ENCODE results near the gene RHOXF2.
"Not testable (repeated sequence)": the region's sequence is repeated elsewhere in the genome, so short reads cannot be mapped to it uniquely, and the experiment has no call there.

The RHOXF2 gene, protein sequence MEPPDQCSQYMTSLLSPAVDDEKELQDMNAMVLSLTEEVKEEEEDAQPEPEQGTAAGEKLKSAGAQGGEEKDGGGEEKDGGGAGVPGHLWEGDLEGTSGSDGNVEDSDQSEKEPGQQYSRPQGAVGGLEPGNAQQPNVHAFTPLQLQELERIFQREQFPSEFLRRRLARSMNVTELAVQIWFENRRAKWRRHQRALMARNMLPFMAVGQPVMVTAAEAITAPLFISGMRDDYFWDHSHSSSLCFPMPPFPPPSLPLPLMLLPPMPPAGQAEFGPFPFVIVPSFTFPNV

DNA sequence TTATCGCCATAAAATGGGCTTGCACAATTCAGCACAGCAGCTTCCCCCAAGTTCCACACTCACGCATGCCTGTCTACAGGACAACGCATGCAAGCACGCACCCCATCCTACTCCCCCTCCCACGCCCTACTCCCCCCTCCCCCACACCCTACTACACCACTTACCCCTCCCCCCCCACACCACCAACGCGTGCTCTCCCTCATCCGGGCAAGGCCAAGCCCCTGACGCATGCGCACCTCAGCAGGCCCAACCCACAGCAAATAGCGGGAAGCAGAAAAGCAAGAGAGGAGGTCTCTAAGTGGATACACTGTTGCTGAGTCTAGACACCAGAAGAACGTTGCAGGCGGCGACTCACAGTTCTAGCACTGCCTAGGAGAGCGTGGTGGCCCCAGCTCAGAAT, at the start of gene RHOXF2:
Gene RHOXF2 (plus strand): TSS at position 301 of the 400 bp plus-strand sequence. CDS start 138 bp downstream, outside the sequence.
- DNase-seq (ENCODE audit: low read depth): not testable (repeated sequence)

DNA sequence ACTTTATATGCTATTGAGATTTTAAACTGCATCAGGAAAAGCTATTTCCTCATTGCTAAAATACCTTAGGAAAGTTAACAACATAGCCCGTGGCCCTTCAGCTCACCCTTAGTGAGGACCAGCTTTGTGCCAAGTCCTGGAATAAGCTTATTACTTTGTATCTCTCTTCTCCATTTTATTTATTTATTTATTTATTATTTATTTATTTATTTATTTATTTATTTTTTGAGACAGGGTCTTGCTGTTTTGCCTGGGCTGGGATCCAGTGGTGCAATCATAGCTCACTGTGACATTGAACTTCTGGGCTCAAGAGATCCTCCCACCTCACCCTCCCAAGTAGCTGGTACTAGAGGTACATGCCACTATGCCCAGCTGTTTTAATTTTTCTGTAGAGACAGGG, 49.0 kb upstream of the RHOXF2 start:
- DNase-seq (ENCODE audit: low read depth): no peak

DNA sequence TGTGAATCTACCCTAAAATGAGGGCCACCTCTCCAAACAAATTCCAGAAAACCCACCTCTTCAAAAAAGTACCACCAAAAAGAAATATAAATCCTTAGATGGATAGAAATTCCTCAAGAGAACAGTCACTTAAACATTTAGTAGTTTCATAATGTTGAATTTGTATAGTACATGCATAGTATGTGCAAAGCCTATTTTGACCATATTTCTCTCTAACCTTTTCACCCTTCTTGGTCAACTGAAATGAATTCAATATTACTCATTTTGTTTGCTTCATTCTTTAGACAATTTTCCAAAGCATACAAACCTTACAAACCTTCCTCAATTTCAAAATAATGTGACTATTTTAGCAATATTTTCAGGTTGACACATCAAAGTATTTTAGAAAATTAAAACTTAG, 46.8 kb upstream of the RHOXF2 start:
- DNase-seq (ENCODE audit: low read depth): no peak

DNA sequence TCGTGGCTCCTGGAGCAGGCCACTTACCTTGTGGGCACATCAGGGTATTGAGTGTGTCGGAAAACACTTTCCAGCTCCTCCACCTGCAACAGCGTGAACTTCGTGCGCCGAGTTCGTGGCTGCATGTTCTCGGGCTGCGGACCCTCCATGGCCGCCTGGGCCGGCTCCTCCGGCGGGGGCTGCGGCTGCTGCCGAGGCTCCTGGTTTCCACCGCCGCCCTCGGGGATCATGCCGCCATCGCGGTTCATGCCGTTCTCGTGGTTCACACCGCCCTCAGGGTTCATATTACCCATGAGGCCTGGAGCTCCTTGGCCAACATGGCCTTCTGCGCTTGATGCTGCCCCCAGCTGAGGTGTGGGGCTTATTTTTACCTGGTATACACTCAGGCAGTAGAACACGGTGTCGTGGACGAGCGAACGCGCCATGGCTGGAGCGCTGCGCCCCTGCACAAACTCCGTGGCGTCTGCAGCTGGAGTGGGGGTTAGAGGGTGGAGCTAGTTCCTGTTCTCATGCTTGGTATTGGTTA, 42.9 kb upstream of the RHOXF2 start, which contains the start of gene RHOXF1:
Gene RHOXF1 (minus strand): TSS at position 476 of the 526 bp plus-strand sequence. CDS start 51 bp downstream, at position 425.
- no peak for DNase-seq (ENCODE audit: low read depth)

DNA sequence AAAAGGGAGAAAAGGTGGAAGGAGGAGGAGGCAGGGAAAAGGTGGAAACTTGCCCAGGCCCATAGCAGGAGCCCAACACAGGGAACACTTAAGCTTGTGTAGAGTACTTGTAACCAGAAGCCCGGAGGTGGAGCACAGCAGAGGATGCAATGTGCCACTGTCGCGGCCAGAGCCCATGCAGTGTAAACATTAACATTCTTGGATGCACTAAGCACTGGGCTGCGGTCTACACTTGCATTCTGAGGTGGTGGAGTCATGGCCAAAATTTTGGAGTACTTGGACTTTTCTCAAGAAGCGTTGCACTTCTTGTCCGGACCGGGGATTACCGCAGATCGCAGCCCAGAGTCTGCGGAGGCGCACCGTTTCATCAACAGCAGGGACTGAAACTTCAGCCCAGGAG, 38.2 kb upstream of the RHOXF2 start:
- no peak for DNase-seq (ENCODE audit: low read depth)

DNA sequence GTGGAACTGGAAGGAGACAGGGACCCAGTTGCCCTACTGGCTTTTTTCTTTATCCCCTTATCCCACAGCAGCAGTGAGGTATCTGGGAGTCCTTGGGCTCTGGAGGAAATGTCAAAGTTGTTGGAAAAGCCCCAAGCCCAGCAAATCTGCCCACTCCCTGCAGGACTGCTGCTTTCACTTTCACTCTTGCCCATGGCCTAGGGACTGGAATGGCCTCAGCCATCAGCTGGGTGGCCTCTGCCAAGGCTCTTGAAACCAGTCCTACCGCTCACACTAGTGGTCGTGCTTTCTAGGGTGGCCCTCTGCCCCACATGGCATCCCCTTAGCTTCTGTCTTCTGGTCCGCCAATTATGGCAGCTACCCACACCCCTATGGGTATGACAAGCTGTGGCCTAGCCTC, 33.0 kb upstream of the RHOXF2 start:
- DNase-seq (ENCODE audit: low read depth): no peak

DNA sequence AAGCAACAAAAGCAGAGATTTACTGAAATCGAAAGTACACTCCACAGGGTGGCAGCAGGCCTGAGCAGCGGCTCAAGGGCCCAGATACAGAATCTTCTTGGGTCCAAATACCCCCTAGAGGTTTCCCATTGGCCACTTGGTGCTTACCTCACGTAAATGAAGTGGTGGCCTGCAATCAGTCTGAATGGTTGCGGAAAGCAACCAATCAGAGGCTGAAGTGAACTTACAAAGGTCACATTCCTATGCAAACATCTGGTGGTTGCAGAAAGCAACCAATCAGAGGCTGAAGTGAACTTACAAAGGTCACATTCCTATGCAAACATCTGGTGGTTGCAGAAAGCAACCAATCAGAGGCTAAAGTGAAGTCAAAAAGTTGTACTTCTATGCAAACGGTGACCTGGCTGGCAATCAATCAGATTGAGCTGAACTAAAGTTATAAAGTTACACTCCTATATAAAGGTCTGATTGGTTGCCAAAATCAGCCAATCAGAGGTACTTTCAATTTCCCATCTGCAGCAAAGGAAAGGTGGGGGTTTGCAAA, 30.0 kb upstream of the RHOXF2 start:
- not testable (repeated sequence) for DNase-seq (ENCODE audit: low read depth)

DNA sequence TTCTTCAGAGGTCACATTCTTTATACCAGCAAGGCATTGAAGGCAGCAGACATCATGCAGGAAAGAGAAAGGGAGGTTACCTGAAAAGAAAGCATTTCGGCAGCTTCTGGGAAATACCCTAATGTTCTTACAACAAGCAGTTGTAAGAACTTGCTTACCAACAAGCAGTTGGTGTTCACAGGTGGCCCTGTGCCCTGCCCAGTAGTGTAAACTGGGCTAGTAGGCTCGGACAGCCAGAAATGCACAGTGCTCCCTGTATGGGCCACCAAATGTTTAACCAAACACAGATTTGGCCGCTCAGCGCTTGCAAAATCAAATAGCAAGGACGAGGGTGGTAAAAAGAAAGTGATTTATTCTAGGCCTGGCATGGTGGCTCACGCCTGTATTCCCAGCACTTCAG, 22.3 kb upstream of the RHOXF2 start:
- no peak for DNase-seq (ENCODE audit: low read depth)

DNA sequence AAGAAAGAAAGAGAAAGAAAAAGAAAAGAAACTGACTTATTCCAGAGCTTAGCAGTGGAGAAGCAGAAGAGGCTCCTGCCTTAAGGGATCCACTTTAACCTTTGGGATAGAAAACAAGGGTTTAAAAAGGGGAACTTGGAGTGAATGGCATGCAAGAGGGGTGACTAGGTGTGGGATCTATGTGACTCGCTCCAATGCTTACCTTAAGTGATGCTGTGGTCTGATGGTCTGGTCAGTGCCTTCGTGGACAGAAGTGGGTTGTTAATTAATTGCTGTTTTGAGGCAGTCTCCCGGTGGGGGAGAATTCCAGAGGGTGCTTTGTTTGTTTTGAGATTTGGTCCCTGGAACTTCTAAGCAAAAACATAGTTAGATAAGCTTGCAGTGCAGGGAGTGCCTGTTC, 21.6 kb upstream of the RHOXF2 start:
- DNase-seq (ENCODE audit: low read depth): no peak

DNA sequence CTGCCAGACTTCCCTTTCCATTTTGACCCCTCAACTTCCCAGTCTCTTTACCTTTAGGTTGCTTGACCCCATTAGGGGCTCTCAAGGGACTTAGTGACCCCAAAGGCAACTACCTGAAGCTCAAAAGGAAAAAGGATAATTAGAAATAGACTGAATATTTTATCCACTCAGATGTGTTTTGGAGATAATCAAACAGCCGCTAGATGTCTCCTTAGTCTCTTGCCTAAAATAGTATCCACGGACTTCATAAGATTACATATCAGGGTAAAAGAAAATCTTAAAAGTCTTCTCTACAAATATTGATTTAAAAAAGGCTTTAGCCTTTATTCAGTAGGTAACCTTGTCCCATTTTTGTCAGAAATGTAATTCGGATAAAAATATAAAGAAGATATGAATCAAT, 21.0 kb upstream of the RHOXF2 start:
- DNase-seq (ENCODE audit: low read depth): no peak

DNA sequence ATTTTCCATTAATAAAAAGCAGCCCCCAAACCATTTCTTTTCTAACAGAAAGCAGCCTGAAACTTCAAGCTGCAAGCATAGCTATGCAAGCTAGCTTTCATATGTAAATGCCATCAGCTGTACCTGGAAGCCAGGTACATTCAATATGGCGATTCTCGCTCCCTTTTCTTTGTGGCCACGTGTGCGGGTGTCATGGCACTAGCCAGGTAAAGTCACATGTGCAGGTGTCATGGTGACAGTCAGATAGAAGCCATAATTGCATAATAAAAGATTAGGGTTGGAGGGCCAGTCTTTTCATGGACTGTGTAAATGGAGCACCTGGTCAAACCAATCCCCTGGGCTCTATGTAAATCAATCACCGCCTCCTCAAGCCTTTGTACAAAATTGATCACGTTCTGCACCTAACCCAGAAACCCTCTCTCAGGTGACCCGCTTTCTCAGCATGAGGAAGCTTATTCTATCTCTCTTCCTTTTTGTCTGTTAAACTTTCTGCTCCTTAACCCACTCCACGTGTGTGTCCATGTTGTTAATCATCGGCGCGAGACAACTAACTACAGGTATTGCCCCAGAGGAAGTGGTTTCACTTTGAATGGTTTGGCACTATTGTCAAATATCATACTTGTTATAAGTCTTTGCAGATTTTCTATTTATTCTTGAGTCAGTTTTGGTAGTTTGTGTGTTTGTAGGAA, 18.0 kb upstream of the RHOXF2 start:
- DNase-seq (ENCODE audit: low read depth): no peak

DNA sequence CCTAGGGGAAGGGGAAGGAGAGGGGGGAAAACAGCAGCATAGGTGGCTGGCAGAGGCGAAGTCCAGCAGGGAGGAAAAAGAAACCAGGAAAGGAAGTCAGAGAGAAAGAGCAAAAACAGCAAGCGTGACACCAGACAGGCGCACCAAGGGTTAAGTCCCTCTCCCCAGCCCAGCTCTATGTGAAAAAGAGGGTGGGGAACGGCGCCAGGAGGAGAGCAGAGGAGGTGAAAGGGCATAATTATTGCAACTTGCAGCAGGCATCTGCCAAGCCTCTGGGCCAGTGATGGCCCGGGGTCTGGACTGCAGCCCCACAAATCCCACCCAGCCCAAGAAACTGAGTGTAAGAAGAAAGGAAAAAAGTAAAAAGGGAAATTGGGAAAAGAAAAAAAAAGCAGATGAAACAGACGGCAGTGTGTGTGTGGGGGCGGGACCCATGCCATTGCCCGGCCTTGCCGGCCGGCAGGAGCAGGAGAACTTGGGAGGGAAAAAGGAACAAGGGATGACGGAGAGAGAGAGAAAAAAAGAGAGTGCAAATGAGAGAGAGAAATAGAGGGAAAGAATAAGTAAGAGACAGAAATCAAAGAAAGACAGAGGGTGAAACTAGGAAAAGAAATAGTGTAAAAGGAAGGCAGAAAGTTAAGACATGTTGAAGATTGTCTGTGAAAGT, 14.1 kb upstream of the RHOXF2 start:
- no peak for DNase-seq (ENCODE audit: low read depth)

DNA sequence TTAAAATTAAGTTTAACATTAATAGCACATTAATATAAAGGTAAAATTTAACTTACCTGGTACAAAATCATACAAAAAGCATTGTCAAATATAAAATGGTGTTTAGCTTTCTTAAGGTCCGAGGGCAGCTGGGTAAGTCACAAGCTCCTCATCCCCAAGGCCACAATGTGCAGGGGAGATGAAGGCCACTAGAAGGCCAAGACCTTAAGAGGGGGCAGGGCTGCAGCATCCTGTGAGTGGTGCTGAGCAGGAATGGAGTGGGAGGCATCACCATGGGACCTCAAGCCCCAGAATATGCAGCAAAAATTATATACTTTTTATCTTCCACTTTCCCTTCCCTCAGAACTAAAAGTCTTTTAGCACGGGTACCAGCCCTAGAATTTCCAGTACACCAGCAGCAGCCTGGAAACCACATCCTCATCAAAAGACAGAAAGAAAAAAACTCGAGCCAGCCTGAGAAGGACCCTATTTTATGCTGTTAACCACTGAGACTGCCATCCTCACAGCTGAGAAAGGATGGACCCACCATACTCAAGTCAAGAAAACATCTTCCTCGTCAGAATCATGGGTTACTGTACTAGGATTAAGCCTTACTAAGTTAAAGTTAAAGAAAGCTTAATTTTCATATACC, 13.0 kb upstream of the RHOXF2 start:
- no peak for DNase-seq (ENCODE audit: low read depth)

DNA sequence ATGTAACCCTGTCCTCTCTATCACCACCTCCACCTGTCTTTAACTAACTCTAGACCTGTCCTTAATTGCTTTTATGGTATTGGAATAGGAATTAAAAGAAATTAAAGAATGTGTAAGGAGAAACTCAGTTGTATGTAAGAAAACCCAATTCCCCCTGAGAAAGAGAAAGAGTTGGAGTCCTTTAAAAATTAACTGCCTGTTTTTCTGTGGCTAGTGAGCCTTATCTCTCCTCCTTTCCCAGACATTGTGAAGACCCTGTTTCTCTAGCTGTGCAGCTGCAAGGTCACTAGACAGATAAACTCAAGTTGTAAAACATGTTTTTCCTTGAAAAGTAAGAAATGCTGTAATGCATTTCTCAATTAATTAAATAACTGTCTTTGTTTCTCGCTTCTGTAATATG, 12.1 kb upstream of the RHOXF2 start:
- not testable (repeated sequence) for DNase-seq (ENCODE audit: low read depth)

DNA sequence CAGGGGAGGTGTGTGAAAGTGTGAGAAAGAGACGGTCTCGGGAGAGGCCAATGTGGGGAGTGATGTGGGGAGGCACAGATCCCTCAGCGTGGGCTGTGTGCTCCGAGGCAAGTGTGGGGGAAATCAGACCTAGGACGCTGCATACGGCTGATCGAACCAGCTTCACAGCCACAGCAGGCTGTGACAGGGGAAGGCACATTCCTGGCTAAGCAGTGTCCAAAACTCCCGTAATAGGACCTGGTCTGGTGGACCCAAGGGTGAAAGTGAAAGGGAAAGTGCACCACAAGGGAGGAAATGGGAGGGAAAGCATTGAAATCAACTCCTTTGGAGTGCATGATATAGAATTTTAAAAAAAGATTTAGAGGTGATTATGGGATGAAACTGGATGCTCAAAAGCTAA, 10.9 kb upstream of the RHOXF2 start:
- DNase-seq (ENCODE audit: low read depth): no peak

DNA sequence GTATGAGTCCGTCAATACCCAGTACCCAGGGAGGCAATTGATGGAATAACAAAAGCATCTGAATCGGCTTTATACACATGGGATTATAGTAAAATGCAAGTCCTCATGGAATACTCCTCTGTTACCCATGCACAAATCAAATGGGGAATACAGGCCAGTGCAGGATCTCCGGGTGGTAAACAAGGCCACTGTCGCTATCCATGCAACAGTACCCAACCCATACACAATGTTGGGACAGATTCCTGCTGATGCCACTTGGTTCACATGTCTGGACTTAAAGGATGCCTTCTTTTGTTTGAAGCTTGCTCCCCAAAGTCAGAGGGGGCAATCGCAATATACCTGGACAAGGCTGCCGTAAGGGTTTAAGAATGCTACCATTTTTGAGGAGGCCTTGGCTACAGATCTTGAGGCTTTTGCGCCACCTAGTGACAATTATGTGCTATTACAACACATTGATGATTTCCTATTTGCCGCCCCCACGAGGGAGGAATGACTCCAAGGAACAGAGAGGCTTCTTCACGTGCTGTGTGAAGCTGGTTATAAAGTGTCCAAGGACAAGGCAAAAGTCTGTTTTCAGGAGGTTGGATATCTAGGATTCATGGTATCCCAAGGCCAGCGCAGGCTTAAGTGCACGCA, 8.2 kb upstream of the RHOXF2 start:
- DNase-seq (ENCODE audit: low read depth): not testable (repeated sequence)

DNA sequence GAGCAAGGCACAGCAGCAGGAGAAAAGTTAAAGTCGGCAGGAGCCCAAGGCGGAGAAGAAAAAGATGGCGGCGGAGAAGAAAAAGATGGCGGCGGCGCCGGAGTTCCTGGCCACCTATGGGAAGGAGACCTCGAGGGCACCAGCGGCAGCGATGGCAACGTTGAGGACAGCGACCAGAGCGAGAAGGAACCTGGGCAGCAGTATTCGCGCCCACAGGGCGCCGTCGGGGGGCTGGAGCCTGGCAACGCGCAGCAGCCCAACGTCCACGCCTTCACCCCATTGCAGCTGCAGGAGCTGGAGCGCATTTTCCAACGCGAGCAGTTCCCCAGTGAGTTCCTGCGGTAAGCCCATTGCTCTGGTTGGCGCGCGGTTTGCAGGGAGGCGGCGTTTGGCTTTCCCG, 673 bp downstream of the RHOXF2 start:
- DNase-seq (ENCODE audit: low read depth): not testable (repeated sequence)

DNA sequence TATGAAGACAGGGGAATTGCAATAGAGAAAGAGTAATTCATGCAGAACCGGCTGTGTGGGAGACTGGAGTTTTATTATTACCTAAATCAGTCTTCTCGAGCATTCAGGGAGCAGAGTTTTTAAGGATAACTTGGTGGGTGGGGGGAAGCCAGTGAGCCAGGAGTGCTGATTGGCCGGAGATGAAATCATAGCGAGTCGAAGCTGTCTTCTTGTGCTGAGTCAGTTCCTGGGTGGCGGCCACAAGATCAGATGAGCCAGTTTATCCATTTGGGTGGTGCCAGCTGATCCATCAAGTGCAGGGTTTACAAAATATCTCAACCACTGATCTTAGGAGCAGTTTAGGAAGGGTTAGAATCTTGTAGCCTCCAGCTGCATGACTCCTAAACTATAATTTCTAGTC, 34.8 kb downstream of the RHOXF2 start:
- DNase-seq (ENCODE audit: low read depth): not testable (repeated sequence)

DNA sequence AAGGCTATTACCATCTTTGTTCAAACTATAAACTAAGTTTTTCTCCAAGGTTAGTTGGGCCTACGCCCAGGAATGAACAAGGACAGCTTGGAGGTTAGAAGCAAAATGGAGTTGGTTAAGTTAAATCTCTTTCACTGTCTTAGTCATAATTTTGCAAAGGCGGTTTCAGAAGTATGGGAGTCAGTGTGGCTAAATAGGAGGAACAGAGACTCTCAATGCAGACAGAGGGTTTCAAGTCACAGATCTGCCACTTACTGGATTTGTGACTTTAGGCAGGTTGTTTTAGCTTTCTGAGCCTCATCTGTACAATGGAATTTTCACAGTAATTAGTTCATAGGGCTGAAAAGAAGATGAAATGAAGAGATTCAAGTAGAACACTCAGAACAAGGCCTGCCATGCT, 35.3 kb downstream of the RHOXF2 start:
- DNase-seq (ENCODE audit: low read depth): not testable (repeated sequence)

DNA sequence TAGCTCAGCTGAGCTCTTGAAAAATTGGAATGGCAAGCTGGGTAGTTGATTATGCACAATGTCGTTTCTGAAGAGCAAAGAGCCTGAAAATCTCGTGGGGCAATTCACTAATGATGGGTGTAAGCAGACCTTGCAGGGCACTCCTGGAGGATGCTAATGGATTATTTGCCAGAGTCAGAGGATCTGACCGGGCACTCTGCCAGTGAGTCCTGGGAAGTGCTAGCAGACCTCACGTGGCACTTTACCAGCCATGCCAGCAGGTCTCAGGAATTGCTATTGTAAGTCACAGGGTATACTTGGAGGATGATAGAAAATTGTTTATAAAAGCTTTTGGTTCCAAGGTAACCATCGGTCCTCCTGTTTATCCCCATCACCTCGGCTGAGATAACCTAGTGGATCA, 37.4 kb downstream of the RHOXF2 start:
- DNase-seq (ENCODE audit: low read depth): not testable (repeated sequence)

DNA sequence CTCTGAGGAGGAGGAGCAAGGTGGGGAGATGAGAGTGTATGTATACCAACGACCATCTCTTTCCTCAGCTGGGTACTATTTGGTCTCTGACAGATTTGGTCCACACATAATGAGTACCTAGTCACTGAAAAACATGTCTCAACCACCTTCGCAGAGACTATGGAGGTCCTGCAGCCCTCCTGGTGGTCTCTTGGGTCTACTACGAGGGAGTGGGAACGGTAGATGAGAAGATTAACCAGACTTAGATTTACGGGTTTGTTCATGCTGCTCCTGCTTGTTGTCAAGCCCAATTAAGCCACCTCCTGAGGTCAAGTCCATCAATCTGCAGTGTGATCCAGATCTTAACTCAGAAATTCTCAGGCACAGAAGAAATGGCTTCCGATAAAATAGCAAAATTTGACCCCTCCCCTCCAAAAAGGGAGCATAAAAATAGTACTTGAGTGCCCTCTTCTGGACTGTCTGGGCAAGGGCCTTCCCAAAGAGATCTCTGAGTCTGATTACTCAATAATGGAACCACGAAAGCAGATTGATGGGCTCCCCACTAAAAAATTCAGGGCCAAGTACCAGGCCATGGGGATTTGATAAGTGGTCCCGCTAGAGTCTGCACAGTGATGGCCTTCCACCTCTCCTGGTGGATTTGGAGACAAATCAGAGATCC, 38.3 kb downstream of the RHOXF2 start:
- not testable (repeated sequence) for DNase-seq (ENCODE audit: low read depth)

Measured in GM04504 (cell line).